Measurements from ENCODE around the gene AGBL4.
A peak's percentile ranks its signal among the peaks of the same experiment; 100 is the strongest.

Gene AGBL4

DNA sequence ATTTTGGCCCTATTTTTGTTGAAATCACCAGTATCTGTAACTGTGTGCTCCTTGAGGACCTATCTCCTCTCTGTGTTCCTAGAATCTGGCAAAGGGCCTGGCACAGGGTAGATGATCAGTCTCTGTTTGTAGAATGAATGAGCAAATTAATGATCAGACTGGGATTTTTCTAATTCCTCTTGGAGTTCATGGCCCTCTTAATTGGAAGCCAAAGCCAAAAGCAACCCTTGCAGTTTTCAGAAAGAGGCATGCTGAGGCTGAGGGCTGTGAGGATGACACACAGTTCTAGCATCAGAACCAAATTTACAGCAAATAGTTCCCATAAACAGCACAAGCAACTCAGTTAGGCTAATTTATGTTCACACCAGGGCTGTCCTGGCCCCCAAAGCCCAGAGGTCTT lies 1136.0 kb downstream of the AGBL4 start:
- DNase-seq (ENCODE audit: low read depth), result no peak

DNA sequence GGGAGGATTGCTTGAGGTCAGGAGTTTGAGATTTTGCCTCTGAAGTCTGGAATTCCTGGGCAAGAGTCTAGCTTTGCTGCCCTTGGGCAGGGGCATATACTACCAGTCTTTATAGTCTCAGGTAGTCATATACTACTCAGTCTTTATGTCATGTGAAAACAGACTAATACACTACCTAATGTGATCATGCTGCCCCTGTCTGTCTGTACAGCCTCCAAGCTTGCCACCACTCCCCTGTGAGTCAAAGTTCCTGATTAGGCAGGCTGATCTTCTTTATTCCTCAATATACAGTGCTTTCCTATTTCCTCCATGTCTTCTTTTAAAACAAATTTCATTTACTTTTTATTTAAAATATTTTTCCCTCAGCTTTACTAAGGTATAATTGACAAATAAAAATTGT lies 1141.7 kb downstream of the AGBL4 start:
- DNase-seq (ENCODE audit: low read depth), result no peak

DNA sequence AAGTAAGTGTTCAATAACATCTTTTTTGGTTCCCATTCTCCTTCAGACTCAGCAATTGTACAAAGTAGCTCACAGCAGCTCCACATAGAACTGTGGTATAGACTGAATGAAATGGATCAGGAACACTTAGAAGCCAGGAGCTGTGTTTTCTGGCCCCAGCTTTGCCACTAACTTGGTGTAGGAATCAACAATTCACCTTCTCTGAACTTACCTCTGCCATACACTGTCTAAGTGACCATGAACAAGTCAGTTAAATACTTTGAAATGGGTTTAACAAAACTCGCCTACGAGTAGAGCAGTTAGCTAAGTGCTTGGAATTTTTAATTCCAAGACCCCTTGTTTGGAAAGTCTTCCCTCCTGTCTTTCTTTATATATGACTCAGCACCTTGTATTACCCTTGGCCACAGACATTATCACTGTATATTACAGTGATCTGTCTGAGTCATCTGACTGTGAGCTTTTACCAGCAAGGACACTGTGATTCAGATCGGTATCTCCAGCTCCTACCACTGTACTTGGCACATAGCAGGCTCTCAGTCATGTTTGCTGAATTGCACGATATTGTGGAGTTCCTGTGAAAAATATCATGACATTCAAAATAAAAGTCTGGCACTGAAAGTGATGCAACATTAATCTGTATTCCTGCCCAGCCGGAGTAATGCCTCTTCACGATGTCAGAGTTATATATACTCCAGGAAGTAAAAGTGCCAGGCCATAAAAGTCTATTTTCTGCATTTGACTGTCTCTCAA lies 1145.4 kb downstream of the AGBL4 start:
- peak; percentile 78 for DNase-seq (ENCODE audit: low read depth)

DNA sequence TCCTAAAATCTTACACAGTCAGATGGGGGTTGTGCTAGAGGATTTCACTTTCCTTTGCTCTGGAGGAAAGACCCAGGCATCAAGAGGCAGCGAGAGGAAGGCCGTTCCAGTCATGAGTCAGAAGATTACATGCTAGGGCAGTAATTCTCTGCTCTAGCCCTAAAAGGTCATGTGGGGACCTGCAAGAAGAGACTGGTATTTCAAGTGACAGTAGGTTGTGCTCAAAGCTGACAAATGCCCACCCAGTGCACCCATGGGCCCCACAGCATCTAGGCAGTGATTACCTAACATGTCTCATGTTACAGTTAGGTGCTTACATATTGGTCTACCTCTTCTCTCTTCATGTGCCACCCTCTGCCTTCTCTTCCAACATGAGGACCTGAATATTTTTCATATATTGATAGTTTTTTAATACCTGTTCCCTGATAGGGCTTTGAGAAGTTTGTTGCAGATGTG lies 1147.4 kb downstream of the AGBL4 start:
- DNase-seq (ENCODE audit: low read depth), result no peak

DNA sequence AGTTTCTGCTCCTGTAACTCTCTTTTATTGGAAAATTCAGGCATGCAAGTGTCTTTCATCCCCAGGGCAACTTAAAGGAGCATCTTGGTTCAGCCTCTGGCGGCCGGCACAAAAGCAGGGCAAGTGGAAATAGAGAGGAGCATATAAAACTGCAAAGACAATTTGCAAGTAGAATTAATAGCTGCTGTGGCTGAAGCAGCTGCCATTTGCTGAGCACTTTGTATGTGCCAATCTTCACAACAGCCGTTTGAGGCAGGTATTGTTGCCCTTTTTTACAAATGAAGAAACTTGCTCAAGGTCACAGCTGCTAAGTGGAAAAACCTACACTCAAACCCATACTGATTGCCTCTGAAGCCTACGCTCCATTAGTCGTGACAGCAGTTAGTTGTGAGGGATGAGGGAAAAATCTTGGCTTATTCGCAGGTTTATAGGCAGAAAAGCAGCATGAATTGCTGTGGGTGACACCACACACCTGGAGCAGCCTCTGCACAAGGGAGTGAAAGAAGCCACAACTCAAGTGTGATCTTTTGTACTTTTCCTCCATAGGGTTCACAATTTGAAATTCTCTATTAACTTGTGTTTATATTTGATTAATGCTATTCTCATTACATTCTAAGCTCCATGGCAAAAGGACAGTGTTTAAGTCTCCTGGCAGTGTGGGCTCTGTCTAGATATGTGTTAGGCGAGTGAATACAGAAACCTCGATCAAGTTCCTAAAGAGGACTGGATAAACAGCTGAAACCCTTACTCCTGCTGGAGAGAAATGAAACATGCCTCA lies 1148.0 kb downstream of the AGBL4 start:
- DNase-seq (ENCODE audit: low read depth), result no peak

DNA sequence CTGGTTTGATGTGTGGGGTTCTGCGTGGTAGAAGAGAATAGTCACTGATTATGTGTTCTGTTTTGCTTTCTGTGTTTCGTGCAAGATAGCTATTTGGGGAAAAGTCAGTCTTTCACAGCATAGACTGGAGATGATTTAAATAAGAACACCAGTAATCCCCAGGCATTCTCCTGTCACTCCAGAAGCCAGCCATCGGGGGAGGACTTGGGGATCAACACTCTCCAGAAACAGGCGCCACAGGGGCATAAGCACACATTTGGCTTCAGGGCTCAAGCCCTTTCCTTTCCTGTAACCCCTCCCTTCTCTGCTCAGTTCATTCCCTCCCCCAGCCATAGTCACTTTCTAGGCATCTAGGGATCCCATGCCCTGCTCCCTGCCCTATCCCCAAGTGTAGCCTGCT lies 1149.8 kb downstream of the AGBL4 start:
- no peak for DNase-seq (ENCODE audit: low read depth)

DNA sequence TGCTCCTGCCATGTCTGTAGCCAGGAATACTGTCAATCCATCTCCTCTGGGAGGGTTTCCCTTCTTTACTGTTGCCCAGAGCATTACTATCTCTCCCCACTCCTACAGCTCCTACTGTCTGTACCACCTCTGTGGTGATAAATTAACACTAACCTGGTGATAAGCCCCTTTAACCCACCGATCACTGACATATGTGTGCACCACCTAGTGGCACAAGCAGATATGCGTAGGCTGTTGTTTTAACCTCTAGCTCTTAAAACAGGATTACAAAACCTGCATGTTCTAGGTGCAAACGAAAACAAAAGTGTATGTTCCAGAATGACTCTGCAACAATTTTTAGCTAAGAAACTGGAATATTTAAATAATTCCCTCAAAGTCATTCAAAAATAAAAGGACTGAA lies 1153.2 kb downstream of the AGBL4 start:
- DNase-seq (ENCODE audit: low read depth), result no peak

DNA sequence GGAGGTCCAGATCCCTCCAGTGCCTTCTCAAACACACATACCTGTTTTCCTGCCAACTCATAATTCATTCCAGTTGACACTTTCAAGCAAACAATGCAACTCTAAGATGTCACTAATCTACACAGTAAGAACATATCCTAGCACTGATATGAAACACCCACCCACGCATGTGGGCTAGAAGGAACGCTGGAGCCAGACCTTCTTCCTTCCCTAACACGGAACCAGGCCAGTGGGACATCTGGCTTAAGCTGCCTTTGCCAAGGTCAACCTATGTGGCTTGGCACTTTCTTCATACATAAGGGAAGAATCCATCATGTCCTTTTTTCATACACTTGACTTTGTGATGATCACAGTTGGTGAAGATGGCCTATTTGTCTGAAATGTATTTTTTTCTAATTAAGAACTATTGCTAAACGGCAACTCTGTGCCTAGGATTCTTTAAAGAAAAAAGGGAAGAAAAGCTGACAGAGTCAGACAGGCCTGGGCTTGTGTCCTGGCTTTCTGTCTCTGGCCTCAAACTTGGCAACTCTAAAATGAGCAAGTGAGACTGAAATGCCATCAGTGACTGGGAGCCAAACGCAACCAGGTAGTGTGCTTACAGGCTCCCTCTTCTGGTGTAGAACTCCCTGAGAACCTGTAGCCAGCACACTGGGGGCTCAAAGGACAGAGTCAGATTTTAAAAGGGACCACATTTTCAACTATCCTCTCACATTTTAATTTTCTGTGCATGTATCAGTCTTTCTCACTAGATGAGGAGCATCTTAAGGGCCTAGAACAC lies 1154.4 kb downstream of the AGBL4 start:
- DNase-seq (ENCODE audit: low read depth), result no peak

DNA sequence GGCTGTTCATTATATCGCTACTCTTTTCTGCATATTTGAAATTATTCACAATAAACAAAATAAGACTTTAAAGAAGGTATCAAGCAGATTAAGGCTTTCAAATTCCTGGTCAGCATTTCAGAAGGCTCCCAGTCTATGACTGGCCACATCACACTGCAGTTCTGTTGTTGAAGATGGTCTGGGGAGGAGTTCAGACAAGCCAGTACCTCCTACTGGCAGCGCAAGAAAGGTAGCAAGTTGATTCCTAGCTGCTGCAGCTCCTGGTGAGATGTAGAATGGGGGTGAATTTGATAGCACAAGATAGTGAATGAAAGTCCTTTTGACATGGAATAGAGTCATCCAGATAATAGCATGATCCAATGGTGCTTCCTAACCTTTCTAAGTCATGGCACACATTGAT lies 1158.8 kb downstream of the AGBL4 start:
- no peak for DNase-seq (ENCODE audit: low read depth)

DNA sequence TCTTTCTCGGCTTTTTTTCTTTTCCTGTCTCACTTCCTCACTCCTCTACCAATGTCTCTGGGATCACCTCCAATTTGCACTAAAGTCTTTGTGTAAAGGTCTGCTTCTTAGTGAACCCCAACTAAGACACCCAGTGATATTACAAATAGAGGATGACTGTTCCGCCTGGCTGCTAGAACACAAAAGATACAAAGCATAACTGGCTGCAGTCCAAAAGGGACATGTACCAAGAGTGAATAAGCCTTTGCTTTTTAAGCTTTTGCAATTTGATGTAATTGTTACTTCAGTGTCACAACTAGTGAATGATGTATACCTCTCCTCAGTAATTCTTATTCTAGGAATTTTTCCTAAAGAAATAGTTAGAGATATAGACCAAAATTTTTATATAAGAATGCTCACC lies 1164.3 kb downstream of the AGBL4 start:
- DNase-seq (ENCODE audit: low read depth), result peak; percentile 46

DNA sequence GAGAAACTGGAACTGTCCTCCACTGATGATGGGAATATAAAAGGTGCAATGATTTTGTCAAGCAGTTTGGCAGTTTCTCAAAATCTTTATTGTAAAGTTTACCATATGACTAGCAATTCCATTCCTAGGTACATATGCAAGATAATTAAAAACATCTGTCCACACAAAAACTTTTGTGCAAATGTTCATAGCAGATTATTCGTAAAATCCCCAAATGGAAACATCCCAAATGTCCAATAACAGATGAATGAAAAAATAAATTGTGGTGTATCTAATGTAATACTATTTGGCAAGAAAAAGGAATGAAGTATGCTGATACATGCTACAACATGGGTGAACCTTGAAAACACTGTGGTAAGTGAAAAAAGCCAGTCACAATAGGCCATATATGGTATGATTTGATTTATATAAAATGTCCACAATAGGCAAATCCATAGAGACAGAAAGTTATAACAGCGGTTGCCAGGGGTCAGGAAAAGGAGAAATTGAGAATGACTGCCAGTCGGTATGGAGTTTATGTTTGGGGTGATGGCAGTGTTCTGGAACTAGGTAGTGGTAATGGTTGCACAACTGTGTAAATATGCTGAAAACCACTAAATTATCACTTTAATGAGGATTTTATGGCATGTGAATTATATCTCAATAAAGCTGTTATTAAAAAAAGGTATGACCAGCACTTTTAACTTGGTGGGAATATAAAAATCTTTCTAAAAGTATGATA lies 1165.4 kb downstream of the AGBL4 start:
- no peak for DNase-seq (ENCODE audit: low read depth)

DNA sequence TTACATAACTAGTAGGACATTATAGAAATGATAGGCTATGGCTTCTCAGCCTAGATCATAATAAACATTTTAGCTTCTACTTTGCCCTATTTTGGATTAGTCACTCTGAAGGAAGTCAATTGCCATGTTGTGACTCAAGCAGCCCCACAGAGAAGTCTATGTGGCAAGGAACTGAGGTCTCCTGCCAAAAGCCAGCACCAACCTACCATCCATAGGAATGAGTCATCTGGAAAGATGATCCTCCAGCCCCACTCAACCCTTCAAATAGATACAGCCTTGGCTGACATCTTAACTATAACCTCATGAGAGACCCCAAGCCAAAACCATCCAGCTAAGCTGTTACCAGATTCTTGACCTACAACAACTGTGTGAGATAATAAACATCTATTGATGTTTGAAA lies 1170.7 kb downstream of the AGBL4 start:
- peak; percentile 84 for DNase-seq (ENCODE audit: low read depth)

DNA sequence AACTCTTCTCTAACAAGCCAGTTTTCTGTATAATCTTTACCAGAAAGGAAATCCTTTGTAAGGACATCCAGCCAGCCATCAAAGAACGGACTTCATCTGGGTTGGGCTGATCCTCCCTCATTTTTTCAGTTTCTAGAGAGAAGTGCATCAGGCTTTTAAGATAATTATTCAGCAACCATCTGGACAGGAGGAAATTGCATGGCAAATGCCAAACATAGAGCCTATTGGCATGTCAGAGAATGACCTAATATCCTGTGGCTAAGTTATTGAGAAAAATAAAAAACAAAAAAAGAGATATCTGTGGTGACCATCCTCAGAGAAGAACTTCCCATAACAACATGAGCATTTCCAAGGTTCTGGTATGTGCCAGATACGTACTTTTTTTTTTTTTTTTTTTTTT lies 1172.1 kb downstream of the AGBL4 start:
- DNase-seq (ENCODE audit: low read depth), result no peak

DNA sequence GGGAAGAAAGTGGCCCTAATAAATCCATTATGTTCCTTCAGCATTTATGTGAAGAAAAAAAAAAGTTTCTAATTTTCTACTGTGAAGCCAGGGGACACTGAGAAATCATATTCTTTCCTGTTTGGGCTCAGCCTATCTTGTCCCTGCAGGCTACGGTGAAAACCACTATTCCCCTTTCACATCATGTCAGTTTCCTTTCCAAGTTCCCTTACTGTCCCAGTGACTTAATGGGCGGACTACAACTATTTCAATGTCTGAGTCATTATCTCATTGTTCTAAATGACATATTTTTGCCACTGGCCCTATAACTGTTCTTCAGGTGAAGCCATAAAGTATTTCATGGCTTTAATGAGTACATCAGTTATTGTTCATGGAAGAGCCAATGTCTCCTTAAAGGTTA lies 1175.7 kb downstream of the AGBL4 start:
- no peak for DNase-seq (ENCODE audit: low read depth)

DNA sequence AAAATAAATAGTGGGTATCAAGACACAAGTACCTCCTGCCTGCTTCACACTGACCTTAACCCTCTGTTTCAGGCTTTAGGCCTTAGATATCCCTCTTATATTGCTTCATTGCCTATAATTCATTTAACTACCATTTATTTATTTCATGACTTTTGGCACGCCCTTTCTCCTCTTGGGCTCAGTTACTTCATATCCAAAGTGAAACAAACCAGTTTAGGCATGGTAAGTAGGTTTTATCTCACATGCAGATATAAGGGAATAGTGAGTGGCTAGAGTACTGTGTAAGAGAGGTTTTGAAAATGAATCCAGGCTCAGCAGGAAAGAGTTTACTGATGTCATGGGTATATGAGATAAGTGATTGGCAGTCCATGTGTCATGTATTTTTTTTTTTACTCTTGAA lies 1177.3 kb downstream of the AGBL4 start:
- DNase-seq (ENCODE audit: low read depth), result no peak

DNA sequence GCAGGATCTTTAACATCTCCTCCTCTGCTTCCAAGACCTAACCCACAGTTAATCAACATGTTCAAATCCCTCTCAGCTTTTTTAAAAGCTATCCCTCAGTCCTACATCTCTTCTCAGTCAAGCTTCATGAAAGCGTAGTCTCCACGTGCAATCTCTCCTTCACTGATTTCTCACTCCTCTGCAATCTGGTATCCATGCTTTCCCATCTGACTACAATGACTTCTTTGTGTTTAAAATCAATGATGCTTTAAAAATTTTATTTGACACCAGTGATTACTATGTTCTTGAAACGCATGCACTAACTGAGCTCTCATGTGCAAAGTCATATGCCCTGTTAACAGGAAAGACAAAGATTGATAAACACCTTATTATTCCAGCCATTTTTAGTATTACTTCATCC lies 1179.6 kb downstream of the AGBL4 start:
- DNase-seq (ENCODE audit: low read depth), result no peak

DNA sequence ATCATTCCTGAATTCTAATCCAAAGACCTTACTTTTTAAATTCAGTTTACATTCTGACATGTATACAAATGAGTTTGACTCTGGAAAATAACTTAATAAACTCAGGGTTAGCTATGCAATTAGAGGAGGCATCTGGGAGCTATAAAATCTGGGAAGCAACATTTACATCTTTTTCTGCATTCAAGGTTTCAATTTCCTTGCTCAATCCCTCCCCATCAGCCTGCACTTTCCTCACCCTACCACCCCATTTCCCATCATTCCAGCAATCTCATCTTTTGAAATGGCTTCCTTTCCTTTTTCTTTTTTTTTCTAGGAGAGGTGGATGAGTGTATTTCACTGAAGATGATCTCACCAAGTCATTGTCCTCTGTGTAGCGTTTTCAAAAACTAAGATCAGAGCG lies 1181.8 kb downstream of the AGBL4 start:
- DNase-seq (ENCODE audit: low read depth), result no peak

DNA sequence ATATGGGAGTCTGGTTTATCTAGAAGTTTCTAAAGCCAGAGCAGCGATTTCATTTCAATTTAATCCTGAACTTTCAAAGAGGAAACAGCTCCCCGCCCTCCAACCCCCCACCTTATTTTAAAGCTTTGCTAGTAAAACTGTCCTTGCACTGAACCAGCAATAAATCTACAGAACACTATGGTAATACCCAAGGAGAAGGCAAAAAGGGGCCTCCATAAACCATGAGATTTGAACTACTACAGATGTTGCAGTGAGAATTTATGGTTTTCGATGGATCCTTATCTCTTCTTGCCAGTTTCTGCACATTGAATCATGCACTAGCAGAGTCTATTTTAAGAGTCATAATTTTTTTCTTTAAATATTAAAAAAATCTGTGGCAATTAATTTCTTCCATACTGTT lies 1182.3 kb downstream of the AGBL4 start:
- no peak for DNase-seq (ENCODE audit: low read depth)

DNA sequence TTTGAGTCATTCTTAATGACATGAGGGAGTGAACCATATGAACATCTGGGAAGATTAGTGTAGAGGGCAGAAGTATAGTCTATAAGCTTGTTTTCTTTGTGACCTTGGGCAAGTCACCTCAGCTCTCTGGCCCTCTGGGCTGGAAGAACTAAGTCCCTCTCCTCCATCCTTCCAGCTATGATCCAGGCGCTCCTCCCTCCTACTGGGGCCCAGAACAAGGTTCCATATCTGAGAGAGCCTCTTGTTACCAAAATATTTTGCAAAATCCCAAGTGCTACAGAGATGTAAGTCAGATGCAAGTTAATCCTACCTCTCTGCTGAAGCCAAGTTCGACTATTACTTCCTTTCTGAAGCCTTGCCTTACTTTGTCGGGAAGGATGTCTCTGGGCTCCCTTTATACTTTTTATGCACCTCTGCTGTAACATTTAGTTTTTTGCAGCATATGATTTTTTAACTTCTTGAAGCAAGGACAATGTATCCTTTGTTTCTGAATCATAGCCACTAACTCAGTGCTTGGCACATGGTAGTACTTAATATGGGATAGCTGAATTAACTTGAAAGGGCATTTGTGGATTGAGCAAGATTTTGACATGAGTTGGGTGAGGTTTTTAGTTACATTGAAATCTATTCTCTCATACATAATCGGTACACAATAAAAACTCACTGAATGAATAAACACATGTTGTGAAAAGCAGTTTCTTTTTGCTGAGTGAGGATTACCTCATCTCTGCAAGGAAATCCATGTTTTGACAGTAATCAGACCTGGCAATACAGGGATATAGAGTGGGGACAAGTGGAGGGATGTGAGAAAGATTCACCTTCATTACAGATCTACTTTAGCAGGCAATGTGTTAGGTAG lies 1192.4 kb downstream of the AGBL4 start:
- DNase-seq (ENCODE audit: low read depth), result no peak

DNA sequence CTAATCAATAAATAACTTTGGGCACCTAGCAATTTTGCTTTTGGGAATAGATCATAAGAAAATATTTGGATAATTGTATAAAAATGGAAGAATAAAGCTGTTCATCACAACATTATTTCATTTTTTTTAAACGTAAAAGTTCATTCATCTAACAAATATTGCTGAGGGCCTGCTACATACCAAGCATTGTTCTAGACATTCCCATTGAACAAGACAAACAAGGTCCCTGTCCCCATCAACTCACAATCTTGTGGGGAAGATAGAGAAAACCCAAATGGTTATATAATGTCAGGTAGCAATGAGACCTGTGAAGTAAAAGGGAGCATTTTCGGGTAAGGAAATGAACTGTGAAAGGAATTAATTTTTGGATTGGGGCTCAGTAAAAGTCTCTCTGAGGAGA lies 1193.0 kb downstream of the AGBL4 start:
- no peak for DNase-seq (ENCODE audit: low read depth)

DNA sequence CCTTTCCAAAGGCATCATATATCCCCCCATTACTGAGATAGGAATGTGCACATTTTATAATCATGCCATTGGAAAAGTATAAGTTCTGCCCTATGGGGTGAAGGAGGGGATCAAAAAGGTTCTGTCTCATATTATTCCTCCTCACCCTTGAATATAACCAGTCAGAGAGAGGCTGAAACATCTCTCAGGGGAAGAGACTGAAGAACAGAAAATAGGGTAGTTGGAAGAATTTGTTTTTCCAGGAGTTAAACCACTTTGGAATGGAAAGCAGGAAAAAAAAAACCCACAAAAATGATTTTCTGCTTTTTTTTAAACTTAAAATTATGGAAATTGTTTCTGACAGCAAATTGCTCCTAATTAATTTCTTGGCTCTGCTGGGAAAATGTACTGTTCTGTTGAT lies 1194.3 kb downstream of the AGBL4 start:
- no peak for DNase-seq (ENCODE audit: low read depth)
